CD14-positive monocyte (primary cell): ENCODE measurements around the gene CASP10. TPM values are rescaled to one million over a fixed set of nuclear protein-coding genes. Genes with fewer than 3 reads are reported as not detected.

ENCODE experiments used
- DNase-seq, 3 donors: peaks; one replicate each; pipeline ENCODE4 v3.0.0-alpha.2; 2011 to 2022
- H2AFZ ChIP-seq: 2 replicates; pipeline ENCODE4 v1.6.0; 2012; ENCODE audit warnings: mild to moderate bottlenecking, low read depth, low read length, inconsistent platforms; ENCODE audit not compliant: insufficient read depth, poor library complexity, severe bottlenecking
- H3K27ac ChIP-seq, 2 donors: 1 replicate in 1 of 2; 2 replicates in 1 of 2; pipeline ENCODE4 v1.5.1; 2012 to 2013; ENCODE audit warnings: low read length in 2 of 2, control low read depth in 1 of 2, inconsistent platforms in 1 of 2, low read depth in 1 of 2, mild to moderate bottlenecking in 1 of 2
- H3K27me3 ChIP-seq, 2 donors: one replicate each; pipeline versions ENCODE4 v1.6.0 to v1.6.1; 2011 to 2013; ENCODE audit warnings: low read length in 2 of 2; ENCODE audit not compliant: control insufficient read depth in 2 of 2, insufficient read depth in 2 of 2
- H3K36me3 ChIP-seq, 2 donors: replicated peaks in 1 of 2; 1 replicate in 1 of 2; 2 replicates in 1 of 2; pipeline versions ENCODE4 v1.5.1 to v1.6.1; 2012 to 2013; ENCODE audit warnings: low read length in 2 of 2, control low read depth in 1 of 2, inconsistent platforms in 1 of 2, mild to moderate bottlenecking in 1 of 2; ENCODE audit not compliant: insufficient read depth in 2 of 2, control insufficient read depth in 1 of 2
- H3K4me1 ChIP-seq, 2 donors: 1 replicate in 1 of 2; 2 replicates in 1 of 2; pipeline versions ENCODE4 v1.5.1 to v1.6.1; 2012 to 2013; ENCODE audit warnings: low read length in 2 of 2, control low read depth in 1 of 2, inconsistent platforms in 1 of 2, mild to moderate bottlenecking in 1 of 2, moderate library complexity in 1 of 2; ENCODE audit not compliant: insufficient read depth in 2 of 2, control insufficient read depth in 1 of 2
- H3K4me2 ChIP-seq: replicated peaks from 2 replicates; pipeline ENCODE3; 2012; ENCODE audit warnings: low read length, moderate library complexity, mild to moderate bottlenecking; ENCODE audit not compliant: poor library complexity, severe bottlenecking; ENCODE audit errors: extremely low read depth
- H3K4me3 ChIP-seq, 3 experiments: fragments of 200-600 bp in 1 of 3; sonication (generic) in 1 of 3; replicated peaks in 1 of 3; 1 replicate in 2 of 3; 2 replicates in 1 of 3; pipeline ENCODE4 v1.5.1; 2011 to 2013; ENCODE audit warnings: low read length in 3 of 3, mild to moderate bottlenecking in 3 of 3, control low read depth in 2 of 3, low read depth in 2 of 3, inconsistent platforms in 1 of 3, moderate library complexity in 1 of 3
- H3K79me2 ChIP-seq: 2 replicates; pipeline ENCODE4 v1.6.0; 2012; ENCODE audit warnings: mild to moderate bottlenecking, control low read depth, inconsistent platforms, low read length, moderate library complexity; ENCODE audit not compliant: insufficient read depth
- H3K9ac ChIP-seq: 2 replicates; pipeline ENCODE4 v1.6.0; 2017; ENCODE audit warnings: low read length, mild to moderate bottlenecking; ENCODE audit not compliant: insufficient read depth, poor library complexity, severe bottlenecking
- H3K9me3 ChIP-seq, 2 donors: replicated peaks in 1 of 2; 1 replicate in 1 of 2; 2 replicates in 1 of 2; pipeline versions ENCODE4 v1.5.1 to v1.6.1; 2012 to 2013; ENCODE audit warnings: low read length in 2 of 2, control low read depth in 1 of 2; ENCODE audit not compliant: control insufficient read depth in 1 of 2, insufficient read depth in 1 of 2
- H4K20me1 ChIP-seq: 2 replicates; pipeline ENCODE4 v1.6.0; 2012; ENCODE audit warnings: mild to moderate bottlenecking, low read length, control low read depth, moderate library complexity; ENCODE audit not compliant: insufficient read depth
- H3K27ac Mint-ChIP-seq, 7 donors: one replicate each; pipeline ENCODE4 v1.8.0; 2020; ENCODE audit warnings: mild to moderate bottlenecking in 7 of 7, mixed read lengths in 7 of 7, moderate library complexity in 6 of 7, inconsistent platforms in 2 of 7
- H3K27me3 Mint-ChIP-seq, 3 donors: one replicate each; pipeline ENCODE4 v1.8.0; 2021 to 2022; ENCODE audit warnings: low read depth in 3 of 3, mild to moderate bottlenecking in 3 of 3, mixed read lengths in 3 of 3, moderate library complexity in 3 of 3, inconsistent platforms in 1 of 3
- H3K36me3 Mint-ChIP-seq, 2 donors: one replicate each; pipeline ENCODE4 v1.8.0; 2020; ENCODE audit warnings: mixed read lengths in 2 of 2, inconsistent platforms in 1 of 2, mild to moderate bottlenecking in 1 of 2
- H3K4me1 Mint-ChIP-seq: one replicate; pipeline ENCODE4 v1.8.0; 2020; ENCODE audit warnings: mild to moderate bottlenecking, mixed read lengths
- H3K4me3 Mint-ChIP-seq, 2 donors: one replicate each; pipeline ENCODE4 v1.8.0; 2020; ENCODE audit warnings: mild to moderate bottlenecking in 2 of 2, mixed read lengths in 2 of 2, moderate library complexity in 1 of 2
- H3K9me3 Mint-ChIP-seq, 7 donors: one replicate each; pipeline ENCODE4 v1.8.0; 2020 to 2022; ENCODE audit warnings: mixed read lengths in 7 of 7, mild to moderate bottlenecking in 6 of 7, moderate library complexity in 6 of 7, inconsistent platforms in 2 of 7
- CTCF ChIP-seq: fragments of 200-600 bp; IDR thresholded peaks from one replicate; pipeline ENCODE4 v1.8.0; 2022; ENCODE audit warnings: antibody characterized with exemption, mild to moderate bottlenecking
- WGBS: methylation state at CpG from one replicate; pipeline ENCODE4 v1.1.5; 2013; ENCODE audit warnings: missing lambda C conversion rate; ENCODE audit not compliant: insufficient coverage; 5-methylcytosine and 5-hydroxymethylcytosine counted together
- intact Hi-C, 2 donors: fragments of 100-400 bp; cut with micrococcal nuclease; formaldehyde crosslinking; loops; one replicate each; pipeline versions ENCODE4 v1.15.0 to v1.15.1; 2023
- polyA plus RNA-seq, 3 donors: library from polyadenylated mRNA; depleted of rRNA in 1 of 3; unstranded in 2 of 3; stranded (reverse) in 1 of 3; fragments of 300-500 nt in 2 of 3; fragments of >200 nt in 1 of 3; fragmentation: Illumina TruSeq in 2 of 3; gene quantifications; 1 replicate in 2 of 3; 2 replicates in 1 of 3; pipeline ENCODE4 v1.2.3, GENCODE V29; 2012 to 2021

CASP10 gene
- polyA plus RNA-seq, 3 donors = 17.7 to 23.3 (median 18.9) TPM

- no peaks in the 10 kb centered on the region for H3K79me2 ChIP-seq
- H3K36me3 ChIP-seq = peaks cover 11 to 15% of the 10 kb centered on the region in 2 donors
- H3K4me2 ChIP-seq = no peak overlapping the region
- H3K4me3 ChIP-seq = no peak overlapping the region
- intact Hi-C loops = loop anchor here in 1 of 2 donors (10.0 kb wide), 1 partner anchor 207 kb away; the partner anchor contains the start of gene ORC2
- peaks cover 0 to 12% (median 5%) of the 10 kb centered on the region in 7 donors for H3K9me3 Mint-ChIP-seq
- peaks cover 3 to 15% of the 10 kb centered on the region in 2 donors for H3K4me1 ChIP-seq
- H3K4me1 Mint-ChIP-seq = peaks cover 31% of the 10 kb centered on the region
- no peak for TF ChIP-seq CTCF
- H3K9ac ChIP-seq = no peak overlapping the region
- H3K36me3 Mint-ChIP-seq = peaks cover 11 to 17% of the 10 kb centered on the region in 2 donors
- H3K27me3 ChIP-seq = no peaks in the 10 kb centered on the region
- H3K27ac Mint-ChIP-seq = peak overlapping the region in 2 of 7 donors; percentile 49 to 65
- H3K27ac ChIP-seq = no peak overlapping the region
- 88% methylated on average over 3 of the region's 6 CpGs for WGBS
- no peak for DNase-seq
- H3K9me3 ChIP-seq = no peaks in the 10 kb centered on the region
- no peak overlapping the region for H2AFZ ChIP-seq
- H4K20me1 ChIP-seq = peaks cover 17% of the 10 kb centered on the region
- peaks cover 0 to 3% (median 0%) of the 10 kb centered on the region in 3 donors for H3K27me3 Mint-ChIP-seq
- no peak overlapping the region for H3K4me3 Mint-ChIP-seq
These were observed 11.6 kb upstream of the CASP10 start for GRCh38 chr2:201171259-201171814.

GRCh38 chr2:201172279-201172678 is 10.7 kb upstream of the CASP10 start:
- TF ChIP-seq CTCF = no peak
- peaks cover 2 to 6% of the 10 kb centered on the region in 2 donors for H3K36me3 ChIP-seq
- Mint-ChIP-seq H3K4me1 (peaks cover 30% of the 10 kb centered on the region), H3K27ac (no peak overlapping the region), H3K36me3 (peaks cover 4 to 8% of the 10 kb centered on the region in 2 donors), H3K9me3 (peaks cover 0 to 12% (median 2%) of the 10 kb centered on the region in 7 donors), H3K4me3 (no peak overlapping the region), H3K27me3 (peaks cover 0 to 5% (median 0%) of the 10 kb centered on the region in 3 donors)
- no peak overlapping the region for H3K27ac ChIP-seq
- H3K4me3 ChIP-seq = no peak overlapping the region
- no peaks in the 10 kb centered on the region for H3K79me2 ChIP-seq
- no peaks in the 10 kb centered on the region for H3K9me3 ChIP-seq
- H3K9ac ChIP-seq = no peak overlapping the region
- H3K27me3 ChIP-seq = no peaks in the 10 kb centered on the region
- no peak overlapping the region for H2AFZ ChIP-seq
- intact Hi-C loops = loop anchor here in 1 of 2 donors (10.0 kb wide), 1 partner anchor 207 kb away; the partner anchor contains the start of gene ORC2
- H4K20me1 ChIP-seq = peaks cover 17% of the 10 kb centered on the region
- no CpG with 5 or more reads among the region's 2 CpGs for WGBS
- peaks cover 3 to 12% of the 10 kb centered on the region in 2 donors for H3K4me1 ChIP-seq
- H3K4me2 ChIP-seq = no peak overlapping the region
- DNase-seq = no peak
